Liver (tissue), 9 donors: ENCODE results near the gene RBM22. TPM values are rescaled to one million over a fixed set of nuclear protein-coding genes. Genes with fewer than 3 reads are reported as not detected.

ENCODE experiments used
- DNase-seq: peaks from one replicate; pipeline ENCODE4 v3.0.0-alpha.2; 2017; ENCODE audit warnings: low spot score
- H3K27ac ChIP-seq, 2 donors: one replicate each; pipeline ENCODE4 v1.7.0; 2013; ENCODE audit warnings: inconsistent platforms in 2 of 2, low read length in 2 of 2, control low read depth in 1 of 2, low read depth in 1 of 2, mild to moderate bottlenecking in 1 of 2
- H3K27me3 ChIP-seq, 4 donors: one replicate each; pipeline versions ENCODE4 v1.6.1 to v1.7.0; 2013; ENCODE audit warnings: low read length in 3 of 4, inconsistent platforms in 1 of 4, mild to moderate bottlenecking in 1 of 4, moderate library complexity in 1 of 4; ENCODE audit not compliant: control insufficient read depth in 4 of 4, insufficient read depth in 4 of 4
- H3K36me3 ChIP-seq, 4 donors: one replicate each; pipeline versions ENCODE4 v1.6.1 to v1.7.0; 2013; ENCODE audit warnings: low read length in 3 of 4, mild to moderate bottlenecking in 3 of 4, low read depth in 1 of 4, moderate library complexity in 1 of 4; ENCODE audit not compliant: control insufficient read depth in 4 of 4, insufficient read depth in 3 of 4
- H3K4me1 ChIP-seq, 4 donors: one replicate each; pipeline versions ENCODE4 v1.6.1 to v1.7.0; 2013; ENCODE audit warnings: low read length in 3 of 4, mild to moderate bottlenecking in 3 of 4, moderate library complexity in 1 of 4; ENCODE audit not compliant: control insufficient read depth in 4 of 4, insufficient read depth in 4 of 4
- H3K4me3 ChIP-seq, 3 donors: one replicate each; pipeline versions ENCODE4 v1.6.1 to v1.7.0; 2013; ENCODE audit warnings: low read length in 3 of 3, control low read depth in 1 of 3, low read depth in 1 of 3, mild to moderate bottlenecking in 1 of 3
- H3K9ac ChIP-seq, 2 donors: one replicate each; pipeline ENCODE4 v1.7.0; 2013; ENCODE audit warnings: low read length in 2 of 2, mild to moderate bottlenecking in 2 of 2, moderate library complexity in 2 of 2, control low read depth in 1 of 2, low read depth in 1 of 2
- H3K9me3 ChIP-seq, 4 donors: one replicate each; pipeline versions ENCODE4 v1.6.1 to v1.7.0; 2013; ENCODE audit warnings: low read length in 3 of 4; ENCODE audit not compliant: control insufficient read depth in 4 of 4
- EGR1 ChIP-seq, 2 donors: IDR thresholded peaks; 2 replicates each; pipeline ENCODE4 v1.6.1; 2016 to 2018; ENCODE audit warnings: antibody characterized with exemption in 2 of 2, low read depth in 2 of 2
- FOXA2 ChIP-seq: IDR thresholded peaks from 2 replicates; pipeline ENCODE4 v1.6.1; 2016; ENCODE audit warnings: antibody characterized with exemption
- GABPA ChIP-seq, 2 donors: IDR thresholded peaks in 1 of 2; conservative IDR thresholded peaks in 1 of 2; 2 replicates each; pipeline ENCODE4 v1.6.1; 2016; ENCODE audit warnings: antibody characterized with exemption in 2 of 2, mild to moderate bottlenecking in 1 of 2, moderate library complexity in 1 of 2
- HNF4A ChIP-seq, 2 donors: conservative IDR thresholded peaks; 2 replicates each; pipeline ENCODE4 v1.6.1; 2016; ENCODE audit warnings: antibody characterized with exemption in 2 of 2, mild to moderate bottlenecking in 2 of 2
- HNF4G ChIP-seq: IDR thresholded peaks from 2 replicates; pipeline ENCODE4 v1.6.1; 2016; ENCODE audit warnings: antibody characterized with exemption
- JUND ChIP-seq, 2 donors: IDR thresholded peaks; 2 replicates each; pipeline ENCODE4 v1.6.1; 2016; ENCODE audit warnings: antibody characterized with exemption in 2 of 2
- MAX ChIP-seq: IDR thresholded peaks from 2 replicates; pipeline ENCODE4 v1.6.1; 2016; ENCODE audit warnings: antibody characterized with exemption
- RAD21 ChIP-seq, 2 donors: IDR thresholded peaks; 2 replicates each; pipeline ENCODE4 v1.6.1; 2016; ENCODE audit warnings: antibody characterized with exemption in 2 of 2, mild to moderate bottlenecking in 2 of 2
- REST ChIP-seq: IDR thresholded peaks from 2 replicates; pipeline ENCODE4 v1.6.1; 2016; ENCODE audit warnings: antibody characterized with exemption, mild to moderate bottlenecking
- RXRA ChIP-seq, 2 donors: IDR thresholded peaks; 2 replicates each; pipeline ENCODE4 v1.6.1; 2017 to 2018; ENCODE audit warnings: antibody characterized with exemption in 2 of 2, mild to moderate bottlenecking in 1 of 2
- SP1 ChIP-seq: IDR thresholded peaks from 2 replicates; pipeline ENCODE4 v1.6.1; 2018; ENCODE audit warnings: antibody characterized with exemption, mild to moderate bottlenecking
- TAF1 ChIP-seq: conservative IDR thresholded peaks from 2 replicates; pipeline ENCODE4 v1.6.1; 2016; ENCODE audit warnings: antibody characterized with exemption, mild to moderate bottlenecking
- YY1 ChIP-seq: IDR thresholded peaks from 2 replicates; pipeline ENCODE4 v1.6.1; 2016; ENCODE audit warnings: antibody characterized with exemption, mild to moderate bottlenecking
- ZBTB33 ChIP-seq: IDR thresholded peaks from 2 replicates; pipeline ENCODE4 v1.6.1; 2016; ENCODE audit warnings: antibody characterized with exemption
- WGBS: extraction: QIAGEN DNeasy Blood & Tissue Kit; methylation state at CpG from one replicate; pipeline ENCODE4 v1.1.7; 2013; 5-methylcytosine and 5-hydroxymethylcytosine counted together
- polyA plus RNA-seq, 2 donors: library from polyadenylated mRNA; stranded (reverse) in 1 of 2; unstranded in 1 of 2; fragments of 200-250 nt in 1 of 2; fragments of >200 nt in 1 of 2; fragmentation: Nextera tagmentation in 1 of 2; extraction: Ambion mirVana in 1 of 2; gene quantifications; one replicate each; pipeline versions ENCODE4 v1.2.1 to v1.2.3, GENCODE V29; 2013 to 2015
- total RNA-seq, 2 donors: library from RNA; depleted of rRNA; stranded (reverse); fragments of >200 nt; gene quantifications; one replicate each; pipeline ENCODE4 v1.2.3, GENCODE V29; 2014
- TF ChIP-seq, protein P1 (sequence below): IDR thresholded peaks from 2 replicates; pipeline ENCODE4 v1.6.1; 2016; ENCODE audit warnings: antibody characterized with exemption
- TF ChIP-seq, protein P2 (sequence below): fragments of 150-350 bp; IDR thresholded peaks from 2 replicates; pipeline ENCODE4 v1.5.1; 2017; ENCODE audit warnings: improper control_type of control experiment, low read depth, low read length; ENCODE audit not compliant: missing input control
- donor health status: healthy.
- donor health status: healthy.
- donor health status: healthy.
- donor health status: healthy.
- donor health status: healthy.

Gene RBM22
- total and polyA plus RNA-seq, 4 donors = 10.7 to 19.7 (median 12.3) TPM

DNA sequence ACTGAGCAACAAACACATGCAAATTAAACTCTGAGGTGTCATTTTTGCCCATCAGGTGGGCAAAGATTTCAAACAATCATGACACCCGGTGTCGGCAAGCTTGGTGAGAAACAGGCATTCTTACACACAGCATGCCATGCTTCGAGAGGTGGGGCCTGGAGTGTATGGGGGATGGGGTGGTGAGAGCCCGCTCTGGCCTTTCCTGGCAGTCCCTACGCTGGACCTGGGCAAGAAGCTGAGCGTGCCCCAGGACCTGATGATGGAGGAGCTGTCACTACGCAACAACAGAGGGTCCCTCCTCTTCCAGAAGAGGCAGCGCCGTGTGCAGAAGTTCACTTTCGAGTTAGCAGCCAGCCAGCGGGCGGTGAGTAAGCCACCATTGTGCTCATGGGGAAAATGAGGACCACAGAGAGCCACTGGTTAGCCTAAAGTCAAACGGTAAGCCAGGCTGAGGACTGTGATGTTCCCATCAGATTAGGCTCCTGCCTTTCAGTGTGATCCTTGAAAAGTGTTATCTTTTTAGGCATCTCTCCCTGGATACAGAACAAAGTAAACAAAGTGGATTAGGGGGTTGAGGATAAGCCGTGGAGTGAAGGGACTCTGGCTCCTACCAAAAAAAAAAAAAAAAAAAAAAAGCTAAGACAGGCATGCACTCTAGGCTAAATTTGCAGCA is 30.5 kb downstream of the RBM22 start:
- DNase-seq = no peak
- 79% methylated on average over 14 of the region's 14 CpGs for WGBS

More for the DNA sequence above, 30.5 kb downstream of the RBM22 start:
- Histone ChIP-seq H3K9ac (no peak overlapping the region), H3K27ac (no peak overlapping the region), H3K4me3 (no peak overlapping the region), H3K36me3 (no peaks in the 10 kb centered on the region), H3K4me1 (peaks cover 4 to 11% (median 9%) of the 10 kb centered on the region in 4 donors), H3K9me3 (no peaks in the 10 kb centered on the region), H3K27me3 (no peaks in the 10 kb centered on the region)
- TF ChIP-seq EGR1 (IDR thresholded peaks at IDR 0.05; ENCODE audit: low read depth in 2 of 2) (no peak), HNF4A (conservative IDR thresholded peaks at IDR 0.05) (no peak), TAF1 (no peak), HNF4G (no peak), RAD21 (IDR thresholded peaks at IDR 0.05) (no peak), YY1 (no peak), FOXA2 (no peak), REST (no peak), MAX (no peak), SP1 (no peak), RXRA (IDR thresholded peaks at IDR 0.05) (no peak), ZBTB33 (no peak), GABPA (IDR thresholded peaks at IDR 0.05 in 1 of 2, conservative IDR thresholded peaks at IDR 0.05 in 1 of 2) (no peak), JUND (IDR thresholded peaks at IDR 0.05) (no peak)
- TF ChIP-seq, protein P1, sequence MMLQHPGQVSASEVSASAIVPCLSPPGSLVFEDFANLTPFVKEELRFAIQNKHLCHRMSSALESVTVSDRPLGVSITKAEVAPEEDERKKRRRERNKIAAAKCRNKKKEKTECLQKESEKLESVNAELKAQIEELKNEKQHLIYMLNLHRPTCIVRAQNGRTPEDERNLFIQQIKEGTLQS = no peak
- TF ChIP-seq, protein P2, sequence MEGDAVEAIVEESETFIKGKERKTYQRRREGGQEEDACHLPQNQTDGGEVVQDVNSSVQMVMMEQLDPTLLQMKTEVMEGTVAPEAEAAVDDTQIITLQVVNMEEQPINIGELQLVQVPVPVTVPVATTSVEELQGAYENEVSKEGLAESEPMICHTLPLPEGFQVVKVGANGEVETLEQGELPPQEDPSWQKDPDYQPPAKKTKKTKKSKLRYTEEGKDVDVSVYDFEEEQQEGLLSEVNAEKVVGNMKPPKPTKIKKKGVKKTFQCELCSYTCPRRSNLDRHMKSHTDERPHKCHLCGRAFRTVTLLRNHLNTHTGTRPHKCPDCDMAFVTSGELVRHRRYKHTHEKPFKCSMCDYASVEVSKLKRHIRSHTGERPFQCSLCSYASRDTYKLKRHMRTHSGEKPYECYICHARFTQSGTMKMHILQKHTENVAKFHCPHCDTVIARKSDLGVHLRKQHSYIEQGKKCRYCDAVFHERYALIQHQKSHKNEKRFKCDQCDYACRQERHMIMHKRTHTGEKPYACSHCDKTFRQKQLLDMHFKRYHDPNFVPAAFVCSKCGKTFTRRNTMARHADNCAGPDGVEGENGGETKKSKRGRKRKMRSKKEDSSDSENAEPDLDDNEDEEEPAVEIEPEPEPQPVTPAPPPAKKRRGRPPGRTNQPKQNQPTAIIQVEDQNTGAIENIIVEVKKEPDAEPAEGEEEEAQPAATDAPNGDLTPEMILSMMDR = no peak
